Karpas-422 (cell line): ENCODE results near the gene OARD1. TPM values are rescaled to one million over a fixed set of nuclear protein-coding genes. Genes with fewer than 3 reads are reported as not detected.
"Not testable (repeated sequence)": the region's sequence is repeated elsewhere in the genome, so short reads cannot be mapped to it uniquely, and the experiment has no call there.

ENCODE experiments used
- DNase-seq: peaks from one replicate; pipeline ENCODE4 v3.0.0-alpha.2; 2015
- H2AFZ ChIP-seq: fragments of 200-600 bp; sonication (generic); 2 replicates; pipeline ENCODE4 v1.6.1; 2014; ENCODE audit warnings: antibody characterized with exemption, low read length, mixed read lengths
- H3K27ac ChIP-seq: fragments of 200-600 bp; sonication (generic); 2 replicates; pipeline ENCODE4 v1.5.1; 2014; ENCODE audit warnings: mild to moderate bottlenecking, low read length, moderate library complexity
- H3K27me3 ChIP-seq: fragments of 200-600 bp; sonication (generic); 2 replicates; pipeline ENCODE4 v1.6.1; 2014; ENCODE audit warnings: low read length, mixed read lengths
- H3K36me3 ChIP-seq: fragments of 200-600 bp; sonication (generic); 2 replicates; pipeline ENCODE4 v1.6.1; 2014; ENCODE audit warnings: low read length, mixed read lengths; ENCODE audit not compliant: insufficient read depth
- H3K4me1 ChIP-seq: fragments of 200-600 bp; sonication (generic); 2 replicates; pipeline ENCODE4 v1.6.1; 2014; ENCODE audit warnings: mild to moderate bottlenecking, low read length, mixed read lengths
- H3K4me2 ChIP-seq: fragments of 200-600 bp; sonication (generic); 2 replicates; pipeline ENCODE4 v1.6.1; 2014; ENCODE audit warnings: low read length, low read depth, mild to moderate bottlenecking; ENCODE audit not compliant: poor library complexity, severe bottlenecking
- H3K4me3 ChIP-seq: fragments of 200-600 bp; sonication (generic); 2 replicates; pipeline ENCODE4 v1.5.1; 2014; ENCODE audit warnings: mild to moderate bottlenecking, antibody characterized with exemption, low read length, mixed read lengths
- H3K79me2 ChIP-seq: fragments of 200-600 bp; sonication (generic); 2 replicates; pipeline ENCODE4 v1.6.1; 2014; ENCODE audit warnings: mild to moderate bottlenecking, low read length, mixed read lengths
- H3K9ac ChIP-seq: fragments of 200-600 bp; sonication (generic); 2 replicates; pipeline ENCODE4 v1.6.0; 2014; ENCODE audit warnings: low read length
- H3K9me2 ChIP-seq: fragments of 200-600 bp; sonication (generic), shearing (Covaris generic); replicated peaks from 2 replicates; pipeline ENCODE4 v1.6.0; 2014; ENCODE audit warnings: mild to moderate bottlenecking, low read length, moderate library complexity; ENCODE audit not compliant: insufficient read depth
- H3K9me3 ChIP-seq: fragments of 300-700, 200-600 bp; sonication (generic); 2 replicates; pipeline ENCODE4 v1.6.1; 2014; ENCODE audit warnings: low read length, mixed read lengths
- H4K20me1 ChIP-seq: fragments of 200-600 bp; sonication (generic); 2 replicates; pipeline ENCODE4 v1.6.1; 2014; ENCODE audit warnings: mild to moderate bottlenecking, antibody characterized with exemption, low read length, low read depth; ENCODE audit not compliant: insufficient read depth
- total RNA-seq: library from RNA; depleted of rRNA; stranded (reverse); fragments of >200 nt; shearing (Covaris generic); gene quantifications from 2 replicates; pipeline ENCODE4 v1.2.3, GENCODE V29; 2014; ENCODE audit warnings: low replicate concordance; rRNA removed

The OARD1 gene
- 37.5 and 41.6 TPM in 2 replicates for total RNA-seq

GRCh38 chr6:41071923-41072835, at the start of gene OARD1:
Gene OARD1, minus strand, starts transcription at chr6:41072356. Its CDS starts 722 bp downstream, at chr6:41071634.
- Histone ChIP-seq H3K79me2 (peaks cover 55% of the 10 kb centered on the region), H3K4me3 (peak within 1 kb of the TSS; percentile 89), H2AFZ (peak within 1 kb of the TSS; percentile 62), H3K27me3 (no peaks in the 10 kb centered on the region), H4K20me1 (no peaks in the 10 kb centered on the region), H3K9me3 (no peaks in the 10 kb centered on the region), H3K4me2 (peak within 1 kb of the TSS; percentile 89), H3K36me3 (peaks cover 12% of the 10 kb centered on the region), H3K9me2 (no peaks in the 10 kb centered on the region), H3K4me1 (peaks cover 45% of the 10 kb centered on the region), H3K27ac (peak within 1 kb of the TSS; percentile 94), H3K9ac (peak within 1 kb of the TSS; percentile 98)
- peak; percentile 100 for DNase-seq

- Histone ChIP-seq H2AFZ (no peak overlapping the region), H3K4me1 (no peaks in the 10 kb centered on the region), H3K79me2 (no peaks in the 10 kb centered on the region), H3K4me2 (no peak overlapping the region), H3K9me3 (no peaks in the 10 kb centered on the region), H3K36me3 (no peaks in the 10 kb centered on the region), H3K9me2 (no peaks in the 10 kb centered on the region), H4K20me1 (no peaks in the 10 kb centered on the region), H3K4me3 (no peak overlapping the region), H3K27me3 (no peaks in the 10 kb centered on the region), H3K9ac (no peak overlapping the region), H3K27ac (no peak overlapping the region)
- no peak for DNase-seq
Measured at GRCh38 chr6:41120058-41120457, 47.9 kb upstream of the OARD1 start.

GRCh38 chr6:41119508-41119907, 47.4 kb upstream of the OARD1 start:
- Histone ChIP-seq H3K9ac (no peak overlapping the region), H3K9me3 (no peaks in the 10 kb centered on the region), H3K27ac (no peak overlapping the region), H2AFZ (no peak overlapping the region), H3K4me2 (no peak overlapping the region), H3K27me3 (no peaks in the 10 kb centered on the region), H3K79me2 (no peaks in the 10 kb centered on the region), H3K36me3 (no peaks in the 10 kb centered on the region), H3K9me2 (no peaks in the 10 kb centered on the region), H3K4me3 (no peak overlapping the region), H4K20me1 (no peaks in the 10 kb centered on the region), H3K4me1 (no peaks in the 10 kb centered on the region)
- DNase-seq, result no peak

- H3K9me3 ChIP-seq, H3K27me3 ChIP-seq, DNase-seq, H3K4me3 ChIP-seq, H3K27ac ChIP-seq, H3K4me2 ChIP-seq, H3K9ac ChIP-seq, H4K20me1 ChIP-seq, H2AFZ ChIP-seq, H3K36me3 ChIP-seq, H3K9me2 ChIP-seq, H3K79me2 ChIP-seq, H3K4me1 ChIP-seq: not testable (repeated sequence)
Measured at GRCh38 chr6:41115027-41115426, 42.9 kb upstream of the OARD1 start.

- Histone ChIP-seq H3K27ac (no peak overlapping the region), H3K9me2 (no peaks in the 10 kb centered on the region), H3K79me2 (no peaks in the 10 kb centered on the region), H3K9me3 (no peaks in the 10 kb centered on the region), H3K27me3 (no peaks in the 10 kb centered on the region), H3K4me1 (no peaks in the 10 kb centered on the region), H2AFZ (no peak overlapping the region), H3K9ac (no peak overlapping the region), H3K4me2 (no peak overlapping the region), H3K4me3 (no peak overlapping the region), H4K20me1 (no peaks in the 10 kb centered on the region), H3K36me3 (no peaks in the 10 kb centered on the region)
- DNase-seq, result no peak
Measured at GRCh38 chr6:41111017-41111416, 38.9 kb upstream of the OARD1 start.

- no peaks in the 10 kb centered on the region for H3K9me3 ChIP-seq
- no peak overlapping the region for H3K4me3 ChIP-seq
- no peaks in the 10 kb centered on the region for H3K4me1 ChIP-seq
- no peak overlapping the region for H3K9ac ChIP-seq
- H3K36me3 ChIP-seq, result peaks cover 16% of the 10 kb centered on the region; the same call in 1 of the 2 replicates
- no peaks in the 10 kb centered on the region for H4K20me1 ChIP-seq
- no peaks in the 10 kb centered on the region for H3K79me2 ChIP-seq
- no peaks in the 10 kb centered on the region for H3K9me2 ChIP-seq
- DNase-seq, result no peak
- no peak overlapping the region for H2AFZ ChIP-seq
- H3K27ac ChIP-seq, result no peak overlapping the region
- H3K27me3 ChIP-seq, result no peaks in the 10 kb centered on the region
- no peak overlapping the region for H3K4me2 ChIP-seq
Measured at GRCh38 chr6:41103847-41104246, 31.7 kb upstream of the OARD1 start.

- no peak overlapping the region for H3K4me2 ChIP-seq
- no peaks in the 10 kb centered on the region; the same call in 1 of the 2 replicates for H3K79me2 ChIP-seq
- no peaks in the 10 kb centered on the region for H4K20me1 ChIP-seq
- H3K4me1 ChIP-seq, result no peaks in the 10 kb centered on the region
- H3K9ac ChIP-seq, result no peak overlapping the region
- no peak for DNase-seq
- H3K9me3 ChIP-seq, result no peaks in the 10 kb centered on the region
- no peak overlapping the region for H3K4me3 ChIP-seq
- no peaks in the 10 kb centered on the region for H3K27me3 ChIP-seq
- H3K9me2 ChIP-seq, result no peaks in the 10 kb centered on the region
- no peak overlapping the region for H3K27ac ChIP-seq
- peaks cover 41% of the 10 kb centered on the region; the same call in 1 of the 2 replicates for H3K36me3 ChIP-seq
- H2AFZ ChIP-seq, result no peak overlapping the region
Measured at GRCh38 chr6:41100871-41101287, 28.7 kb upstream of the OARD1 start.

- peaks cover 62% of the 10 kb centered on the region; the same call in 1 of the 2 replicates for H3K36me3 ChIP-seq
- no peak for DNase-seq
- no peaks in the 10 kb centered on the region for H3K4me1 ChIP-seq
Measured at GRCh38 chr6:41098366-41098765, 26.2 kb upstream of the OARD1 start.

More at GRCh38 chr6:41098366-41098765, 26.2 kb upstream of the OARD1 start:
- Histone ChIP-seq H3K27me3 (no peaks in the 10 kb centered on the region), H4K20me1 (no peaks in the 10 kb centered on the region), H3K9me2 (no peaks in the 10 kb centered on the region), H3K4me3 (no peak overlapping the region), H3K9me3 (no peaks in the 10 kb centered on the region), H2AFZ (no peak overlapping the region), H3K79me2 (no peaks in the 10 kb centered on the region; the same call in 1 of the 2 replicates), H3K9ac (no peak overlapping the region), H3K27ac (no peak overlapping the region), H3K4me2 (no peak overlapping the region)
